GM23248 (cell line): ENCODE data around the gene UQCRC1.

Experiments used
- EZH2 ChIP-seq: fragments of 200-600 bp; sonication (generic); IDR thresholded peaks from 2 replicates; pipeline ENCODE4 v1.6.1; 2018; ENCODE audit warnings: antibody characterized with exemption, mild to moderate bottlenecking; ENCODE audit not compliant: insufficient read depth, poor library complexity, severe bottlenecking
- EZH2phosphoT487 ChIP-seq: fragments of 200-600 bp; sonication (generic); IDR thresholded peaks from 2 replicates; pipeline ENCODE4 v1.6.1; 2018; ENCODE audit warnings: antibody characterized with exemption, moderate library complexity, mild to moderate bottlenecking, low read depth; ENCODE audit not compliant: insufficient read depth

DNA sequence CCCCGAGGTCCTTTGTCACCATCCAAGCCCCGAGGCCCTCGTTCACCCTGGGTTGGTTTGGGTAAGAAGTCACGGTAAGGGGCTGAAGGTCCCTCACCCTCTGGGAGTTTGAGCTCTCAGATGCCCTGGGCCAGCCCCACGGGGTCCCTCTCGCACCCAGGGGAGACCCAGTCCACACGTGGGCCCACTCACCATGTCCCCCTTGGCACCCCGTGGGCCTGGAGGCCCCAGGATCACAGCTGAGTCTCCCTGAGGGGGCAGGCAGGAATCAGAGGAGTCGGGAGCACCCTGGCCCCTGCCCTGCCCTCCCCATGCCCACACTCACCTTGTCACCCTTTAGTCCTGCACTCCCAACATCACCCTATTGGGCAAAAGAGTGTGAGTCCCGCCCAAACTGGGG lies 40.0 kb downstream of the UQCRC1 start:
- TF ChIP-seq EZH2phosphoT487 (no peak), EZH2 (no peak)
